Ovary (tissue), 3 donors: ENCODE results near the gene CLDND2.

ENCODE experiments used
- EP300 ChIP-seq: sonication (generic); formaldehyde crosslinking; IDR thresholded peaks from one replicate; pipeline ENCODE4 v1.6.1; 2017; ENCODE audit warnings: antibody characterized with exemption
- POLR2A ChIP-seq: fragments of 450-650 bp; IDR thresholded peaks from one replicate; pipeline ENCODE4 v1.6.1; 2017; ENCODE audit warnings: antibody characterized with exemption, mild to moderate bottlenecking, moderate library complexity
- TF ChIP-seq, protein P1 (sequence below), 3 donors: fragments of 450-650 bp in 2 of 3; fragments of 200-600 bp in 1 of 3; IDR thresholded peaks; one replicate each; pipeline versions ENCODE4 v1.5.1 to v1.8.0; 2016 to 2022; ENCODE audit warnings: antibody characterized with exemption in 3 of 3, mild to moderate bottlenecking in 1 of 3
- donor health status: DM: no; HTN: no; CAD: no.

- TF ChIP-seq, protein P1, sequence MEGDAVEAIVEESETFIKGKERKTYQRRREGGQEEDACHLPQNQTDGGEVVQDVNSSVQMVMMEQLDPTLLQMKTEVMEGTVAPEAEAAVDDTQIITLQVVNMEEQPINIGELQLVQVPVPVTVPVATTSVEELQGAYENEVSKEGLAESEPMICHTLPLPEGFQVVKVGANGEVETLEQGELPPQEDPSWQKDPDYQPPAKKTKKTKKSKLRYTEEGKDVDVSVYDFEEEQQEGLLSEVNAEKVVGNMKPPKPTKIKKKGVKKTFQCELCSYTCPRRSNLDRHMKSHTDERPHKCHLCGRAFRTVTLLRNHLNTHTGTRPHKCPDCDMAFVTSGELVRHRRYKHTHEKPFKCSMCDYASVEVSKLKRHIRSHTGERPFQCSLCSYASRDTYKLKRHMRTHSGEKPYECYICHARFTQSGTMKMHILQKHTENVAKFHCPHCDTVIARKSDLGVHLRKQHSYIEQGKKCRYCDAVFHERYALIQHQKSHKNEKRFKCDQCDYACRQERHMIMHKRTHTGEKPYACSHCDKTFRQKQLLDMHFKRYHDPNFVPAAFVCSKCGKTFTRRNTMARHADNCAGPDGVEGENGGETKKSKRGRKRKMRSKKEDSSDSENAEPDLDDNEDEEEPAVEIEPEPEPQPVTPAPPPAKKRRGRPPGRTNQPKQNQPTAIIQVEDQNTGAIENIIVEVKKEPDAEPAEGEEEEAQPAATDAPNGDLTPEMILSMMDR (IDR thresholded peaks at IDR 0.05) = no peak
- no peak for TF ChIP-seq EP300
- no peak for TF ChIP-seq POLR2A
Measured at GRCh38 chr19:51359294-51359693, 9.5 kb downstream of the CLDND2 start.
